ENCODE measurements around the gene MPV17. TPM values are rescaled to one million over a fixed set of nuclear protein-coding genes. Genes with fewer than 3 reads are reported as not detected.

MPV17 gene
- polyA plus RNA-seq, 1 donor from 2014 or later, result 79.6 TPM

DNA sequence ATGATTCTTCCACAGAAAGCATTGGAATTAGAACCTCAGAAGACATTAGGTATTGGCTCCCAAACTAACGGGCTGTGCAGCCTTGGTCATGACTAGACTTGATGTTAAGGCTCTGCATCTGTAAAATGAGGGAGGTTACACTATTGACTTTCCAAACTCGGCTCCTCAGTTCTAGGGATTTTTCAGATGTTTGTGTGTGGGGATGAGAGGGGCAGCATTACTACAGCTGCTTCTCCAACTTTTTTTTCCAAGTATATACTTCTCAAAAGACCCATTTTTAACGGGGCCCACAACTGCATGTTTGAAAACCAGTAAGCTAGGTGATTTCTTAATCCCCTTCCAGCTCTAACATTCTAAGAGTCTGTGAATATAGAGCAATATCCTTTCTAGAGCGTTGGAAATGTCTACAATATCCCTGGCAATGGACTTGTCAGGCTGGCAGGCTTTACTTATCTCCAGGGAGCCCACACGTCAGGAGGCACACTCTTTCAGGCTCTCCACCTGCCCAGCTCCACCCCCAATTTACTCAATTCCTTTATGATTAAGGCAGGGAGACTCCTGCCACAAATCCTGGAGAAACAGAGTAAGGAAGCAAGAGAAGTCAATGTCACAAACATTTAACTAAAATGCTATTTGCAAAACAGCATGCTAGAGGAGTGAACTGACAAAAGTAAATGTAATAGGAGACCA lies 844 bp upstream of the MPV17 start:
- Histone ChIP-seq H3K9me3 (ENCODE audit: low read length) (no peaks in the 10 kb centered on the region), H3K27ac (ENCODE audit: low read length) (peak overlapping the region; percentile 89), H3K4me3 (ENCODE audit: low read length) (peak overlapping the region; percentile 96), H3K36me3 (ENCODE audit: insufficient read depth, low read length) (peaks cover 2% of the 10 kb centered on the region), H3K27me3 (ENCODE audit: insufficient read depth, low read depth, low read length) (no peaks in the 10 kb centered on the region), H3K79me2 (replicated peaks; ENCODE audit: insufficient read depth, low read length) (peaks cover 4% of the 10 kb centered on the region), H2AFZ (ENCODE audit: low read depth, low read length) (peak overlapping the region; percentile 92), H3K9me2 (ENCODE audit: insufficient read depth, low read length) (no peaks in the 10 kb centered on the region), H3F3A (ENCODE audit: insufficient read depth, low read length, poor library complexity, severe bottlenecking) (no peaks in the 10 kb centered on the region), H4K20me1 (ENCODE audit: insufficient read depth) (no peaks in the 10 kb centered on the region), H3K4me2 (ENCODE audit: low read length) (peak overlapping the region; percentile 91), H3K9ac (ENCODE audit: low read length) (peak overlapping the region; percentile 92)
- TF ChIP-seq, protein P1, sequence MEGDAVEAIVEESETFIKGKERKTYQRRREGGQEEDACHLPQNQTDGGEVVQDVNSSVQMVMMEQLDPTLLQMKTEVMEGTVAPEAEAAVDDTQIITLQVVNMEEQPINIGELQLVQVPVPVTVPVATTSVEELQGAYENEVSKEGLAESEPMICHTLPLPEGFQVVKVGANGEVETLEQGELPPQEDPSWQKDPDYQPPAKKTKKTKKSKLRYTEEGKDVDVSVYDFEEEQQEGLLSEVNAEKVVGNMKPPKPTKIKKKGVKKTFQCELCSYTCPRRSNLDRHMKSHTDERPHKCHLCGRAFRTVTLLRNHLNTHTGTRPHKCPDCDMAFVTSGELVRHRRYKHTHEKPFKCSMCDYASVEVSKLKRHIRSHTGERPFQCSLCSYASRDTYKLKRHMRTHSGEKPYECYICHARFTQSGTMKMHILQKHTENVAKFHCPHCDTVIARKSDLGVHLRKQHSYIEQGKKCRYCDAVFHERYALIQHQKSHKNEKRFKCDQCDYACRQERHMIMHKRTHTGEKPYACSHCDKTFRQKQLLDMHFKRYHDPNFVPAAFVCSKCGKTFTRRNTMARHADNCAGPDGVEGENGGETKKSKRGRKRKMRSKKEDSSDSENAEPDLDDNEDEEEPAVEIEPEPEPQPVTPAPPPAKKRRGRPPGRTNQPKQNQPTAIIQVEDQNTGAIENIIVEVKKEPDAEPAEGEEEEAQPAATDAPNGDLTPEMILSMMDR (IDR thresholded peaks at IDR 0.05; ENCODE audit: poor library complexity, severe bottlenecking), result no peak
- TF ChIP-seq EP300 (conservative IDR thresholded peaks at IDR 0.05; ENCODE audit: poor library complexity, severe bottlenecking), result no peak
- no peak for TF ChIP-seq REST (IDR thresholded peaks at IDR 0.05; ENCODE audit: borderline replicate concordance)
- TF ChIP-seq RAD21 (conservative IDR thresholded peaks at IDR 0.05), result no peak
- TF ChIP-seq MXI1 (conservative IDR thresholded peaks at IDR 0.05; ENCODE audit: poor library complexity, severe bottlenecking), result no peak
- no peak for TF ChIP-seq POLR2AphosphoS5 (IDR thresholded peaks at IDR 0.05)
- TF ChIP-seq TAF1 (IDR thresholded peaks at IDR 0.05; ENCODE audit: low read depth), result no peak
- no peak for TF ChIP-seq EZH2 (IDR thresholded peaks at IDR 0.05; ENCODE audit: borderline replicate concordance, insufficient read depth, low read length, poor library complexity, severe bottlenecking)
- no peak for TF ChIP-seq SMC3 (conservative IDR thresholded peaks at IDR 0.05; ENCODE audit: poor library complexity)

GRCh38 chr2:27322301-27322765 lies 564 bp downstream of the MPV17 start:
- Histone ChIP-seq H3K36me3 (ENCODE audit: insufficient read depth, low read length) (no peaks in the 10 kb centered on the region), H3K9ac (ENCODE audit: low read length) (peak overlapping the region; percentile 92), H3K79me2 (replicated peaks; ENCODE audit: insufficient read depth, low read length) (peaks cover 4% of the 10 kb centered on the region), H3K4me2 (ENCODE audit: low read length) (peak overlapping the region; percentile 98), H3K4me3 (ENCODE audit: low read length) (peak overlapping the region; percentile 96), H3K27ac (ENCODE audit: low read length) (peak overlapping the region; percentile 89), H3K27me3 (ENCODE audit: insufficient read depth, low read depth, low read length) (no peaks in the 10 kb centered on the region), H2AFZ (ENCODE audit: low read depth, low read length) (peak overlapping the region; percentile 92), H4K20me1 (ENCODE audit: insufficient read depth) (no peaks in the 10 kb centered on the region), H3K9me3 (ENCODE audit: low read length) (no peaks in the 10 kb centered on the region), H3F3A (ENCODE audit: insufficient read depth, low read length, poor library complexity, severe bottlenecking) (no peaks in the 10 kb centered on the region), H3K9me2 (ENCODE audit: insufficient read depth, low read length) (no peaks in the 10 kb centered on the region)
- TF ChIP-seq MXI1 (conservative IDR thresholded peaks at IDR 0.05; ENCODE audit: poor library complexity, severe bottlenecking), result no peak
- no peak for TF ChIP-seq EZH2 (IDR thresholded peaks at IDR 0.05; ENCODE audit: borderline replicate concordance, insufficient read depth, low read length, poor library complexity, severe bottlenecking)
- no peak for TF ChIP-seq POLR2AphosphoS5 (IDR thresholded peaks at IDR 0.05)
- TF ChIP-seq EP300 (conservative IDR thresholded peaks at IDR 0.05; ENCODE audit: poor library complexity, severe bottlenecking), result no peak
- TF ChIP-seq REST (IDR thresholded peaks at IDR 0.05; ENCODE audit: borderline replicate concordance), result no peak
- TF ChIP-seq RAD21 (conservative IDR thresholded peaks at IDR 0.05), result no peak
- no peak for TF ChIP-seq TAF1 (IDR thresholded peaks at IDR 0.05; ENCODE audit: low read depth)
- no peak for TF ChIP-seq SMC3 (conservative IDR thresholded peaks at IDR 0.05; ENCODE audit: poor library complexity)
- TF ChIP-seq, protein P1 (IDR thresholded peaks at IDR 0.05; ENCODE audit: poor library complexity, severe bottlenecking), result no peak
